Neuronal stem cell (in vitro differentiated cells): ENCODE data around the gene MTCP1.

ENCODE experiments used
- DNase-seq: peaks from one replicate; pipeline ENCODE4 v3.0.0-alpha.2; 2013; ENCODE audit warnings: low spot score
- H2AFZ ChIP-seq: one replicate; pipeline ENCODE4 v1.6.1; 2013; ENCODE audit warnings: mild to moderate bottlenecking, low read length, inconsistent platforms
- H2AK5ac ChIP-seq: 2 replicates; pipeline ENCODE4 v1.6.1; 2013; ENCODE audit warnings: low read depth, mild to moderate bottlenecking, inconsistent platforms, low read length, moderate library complexity, mixed read lengths
- H2BK120ac ChIP-seq: 2 replicates; pipeline ENCODE4 v1.6.1; 2013; ENCODE audit warnings: low read depth, mild to moderate bottlenecking, inconsistent platforms, low read length, moderate library complexity, mixed read lengths
- H2BK12ac ChIP-seq: one replicate; pipeline ENCODE4 v1.6.1; 2013; ENCODE audit warnings: low read length, inconsistent platforms
- H2BK15ac ChIP-seq: 2 replicates; pipeline ENCODE4 v1.6.1; 2013; ENCODE audit warnings: mild to moderate bottlenecking, low read length, inconsistent platforms, mixed read lengths
- H2BK5ac ChIP-seq: one replicate; pipeline ENCODE4 v1.6.1; 2013; ENCODE audit warnings: inconsistent platforms, mild to moderate bottlenecking, low read length, moderate library complexity
- H3K14ac ChIP-seq: one replicate; pipeline ENCODE4 v1.6.1; 2013; ENCODE audit warnings: low read length, inconsistent platforms
- H3K18ac ChIP-seq: 2 replicates; pipeline ENCODE4 v1.6.1; 2013; ENCODE audit warnings: low read length, inconsistent platforms
- H3K23ac ChIP-seq: 2 replicates; pipeline ENCODE4 v1.6.1; 2013; ENCODE audit warnings: low read depth, mild to moderate bottlenecking, mixed read lengths, low read length, inconsistent platforms; ENCODE audit not compliant: poor library complexity
- H3K27ac ChIP-seq: replicated peaks from 3 replicates; pipeline ENCODE4 v1.5.1; 2013; ENCODE audit warnings: low read length, inconsistent platforms
- H3K27me3 ChIP-seq, 3 experiments: 2 replicates each; pipeline ENCODE4 v1.6.1; 2013; ENCODE audit warnings: low read length in 3 of 3, mild to moderate bottlenecking in 2 of 3, inconsistent platforms in 1 of 3, low read depth in 1 of 3, mixed read lengths in 1 of 3, moderate library complexity in 1 of 3; ENCODE audit not compliant: control insufficient read depth in 3 of 3, insufficient read depth in 3 of 3
- H3K36me3 ChIP-seq, 2 donors: replicated peaks in 1 of 2; 2 replicates each; pipeline ENCODE4 v1.6.1; 2013; ENCODE audit warnings: low read length in 2 of 2; ENCODE audit not compliant: control insufficient read depth in 2 of 2, insufficient read depth in 2 of 2
- H3K4ac ChIP-seq: 2 replicates; pipeline ENCODE4 v1.6.1; 2013; ENCODE audit warnings: inconsistent platforms, mild to moderate bottlenecking, low read length, moderate library complexity
- H3K4me1 ChIP-seq, 2 donors: 1 replicate in 1 of 2; 2 replicates in 1 of 2; pipeline ENCODE4 v1.6.1; 2013; ENCODE audit warnings: low read length in 2 of 2, low read depth in 1 of 2; ENCODE audit not compliant: control insufficient read depth in 2 of 2, insufficient read depth in 1 of 2
- H3K4me2 ChIP-seq: one replicate; pipeline ENCODE4 v1.6.1; 2013; ENCODE audit warnings: mild to moderate bottlenecking, low read length, inconsistent platforms; ENCODE audit not compliant: insufficient read depth, poor library complexity, severe bottlenecking
- H3K4me3 ChIP-seq, 2 donors: 2 replicates each; pipeline ENCODE4 v1.5.1; 2013; ENCODE audit warnings: low read length in 2 of 2, mild to moderate bottlenecking in 2 of 2, inconsistent platforms in 1 of 2, moderate library complexity in 1 of 2
- H3K79me1 ChIP-seq: one replicate; pipeline ENCODE4 v1.6.1; 2013; ENCODE audit warnings: low read depth, mild to moderate bottlenecking, inconsistent platforms, low read length, moderate library complexity
- H3K9ac ChIP-seq: one replicate; pipeline ENCODE4 v1.6.1; 2013; ENCODE audit warnings: mild to moderate bottlenecking, low read depth, low read length, inconsistent platforms; ENCODE audit not compliant: poor library complexity
- H3K9me3 ChIP-seq, 2 donors: replicated peaks in 1 of 2; 2 replicates each; pipeline versions ENCODE3 to v1.6.1; 2013; ENCODE audit warnings: low read length in 2 of 2, mild to moderate bottlenecking in 2 of 2, inconsistent platforms in 1 of 2, low read depth in 1 of 2, mixed read lengths in 1 of 2, moderate library complexity in 1 of 2; ENCODE audit not compliant: control insufficient read depth in 2 of 2, insufficient read depth in 1 of 2
- H4K8ac ChIP-seq: one replicate; pipeline ENCODE4 v1.6.1; 2013; ENCODE audit warnings: low read depth, mild to moderate bottlenecking, inconsistent platforms, low read length, moderate library complexity
- H4K91ac ChIP-seq: one replicate; pipeline ENCODE4 v1.6.1; 2013; ENCODE audit warnings: low read length, low read depth, mild to moderate bottlenecking, inconsistent platforms; ENCODE audit not compliant: poor library complexity
- WGBS, 2 donors: extraction: QIAGEN DNeasy Blood & Tissue Kit; methylation state at CpG; one replicate each; pipeline ENCODE4 v1.1.7; 2013; ENCODE audit warnings: missing lambda C conversion rate in 2 of 2, mixed read lengths in 1 of 2; ENCODE audit not compliant: insufficient read length in 2 of 2, insufficient replicate concordance in 1 of 2; ENCODE audit errors: extremely low coverage in 2 of 2; 5-methylcytosine and 5-hydroxymethylcytosine counted together

The MTCP1 gene

DNA sequence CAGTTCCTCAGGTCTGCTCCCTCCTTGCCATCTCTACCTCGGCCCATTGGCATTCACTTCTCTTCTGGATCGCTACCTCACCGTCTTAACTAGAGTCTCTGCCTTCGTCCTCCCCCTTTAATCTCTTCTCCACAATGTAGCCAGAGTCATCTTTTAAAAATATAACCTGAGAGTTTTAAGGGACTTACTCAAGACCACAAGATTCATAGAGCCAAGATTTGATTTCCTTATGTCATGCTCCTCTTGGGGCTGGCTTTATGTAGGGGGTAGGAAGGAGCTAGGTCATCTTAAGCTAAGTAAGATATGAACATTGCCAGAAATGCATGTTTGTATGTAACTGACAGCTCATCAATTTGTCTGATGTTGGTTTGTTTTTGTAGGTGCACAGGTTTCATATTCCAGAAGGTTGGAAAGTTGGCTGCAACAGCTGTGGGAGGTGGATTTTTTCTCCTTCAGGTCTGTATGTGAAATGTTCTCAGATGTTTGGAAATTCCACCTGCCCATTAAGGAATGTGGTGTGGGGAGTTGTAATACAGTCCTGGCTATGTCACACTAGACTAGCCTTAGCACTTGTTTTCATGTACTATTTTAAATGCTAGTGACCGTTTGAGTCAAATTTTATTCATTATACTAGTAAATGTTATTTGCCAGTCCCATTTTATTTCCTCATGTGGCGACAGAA lies 24.7 kb downstream of the MTCP1 start:
- Histone ChIP-seq H3K4me3 (no peak overlapping the region), H2BK12ac (no peak overlapping the region), H3K36me3 (peaks cover 0 to 11% of the 10 kb centered on the region in 2 donors), H3K4me2 (no peak overlapping the region), H2AFZ (no peak overlapping the region), H2AK5ac (no peak overlapping the region), H3K23ac (no peak overlapping the region), H4K8ac (no peak overlapping the region), H3K14ac (no peak overlapping the region), H3K4me1 (no peaks in the 10 kb centered on the region), H3K4ac (no peak overlapping the region), H2BK5ac (no peak overlapping the region), H3K27me3 (no peaks in the 10 kb centered on the region), H3K9ac (no peak overlapping the region), H3K79me1 (peaks cover 2% of the 10 kb centered on the region), H2BK120ac (no peak overlapping the region), H2BK15ac (no peak overlapping the region), H4K91ac (no peak overlapping the region), H3K9me3 (no peaks in the 10 kb centered on the region), H3K18ac (no peak overlapping the region), H3K27ac (no peak overlapping the region)
- no peak for DNase-seq
- no CpG with 5 or more reads among the region's 6 CpGs for WGBS, 2 donors

DNA sequence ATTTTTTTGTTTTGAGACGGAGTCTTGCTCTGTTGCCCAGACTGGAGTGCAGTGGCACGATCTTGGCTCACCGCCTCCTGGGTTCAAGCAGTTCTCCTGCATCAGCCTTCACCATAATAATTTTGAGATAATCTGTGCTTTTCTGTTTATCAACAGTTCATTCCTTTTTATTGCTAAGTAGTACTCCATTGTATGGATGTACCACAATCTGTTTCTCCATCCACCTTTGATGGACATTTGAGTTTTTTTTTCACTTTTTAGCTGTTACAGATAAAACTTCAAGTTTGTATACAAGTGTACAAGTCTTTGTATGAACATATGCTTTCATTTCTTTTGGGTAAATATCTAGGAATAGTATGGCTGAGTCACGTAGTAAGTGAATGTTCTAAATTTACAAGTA lies 35.2 kb downstream of the MTCP1 start:
- Histone ChIP-seq H3K4me1 (no peaks in the 10 kb centered on the region), H2BK5ac (no peak overlapping the region), H3K9ac (no peak overlapping the region), H3K4me2 (no peak overlapping the region), H2BK15ac (no peak overlapping the region), H3K14ac (no peak overlapping the region), H3K27ac (no peak overlapping the region), H3K23ac (no peak overlapping the region), H3K27me3 (no peaks in the 10 kb centered on the region), H2BK12ac (no peak overlapping the region), H4K8ac (no peak overlapping the region), H3K79me1 (peaks cover 1% of the 10 kb centered on the region), H2AK5ac (no peak overlapping the region), H3K18ac (no peak overlapping the region), H3K36me3 (peaks cover 0 to 40% of the 10 kb centered on the region in 2 donors), H2AFZ (no peak overlapping the region), H3K4ac (no peak overlapping the region), H3K9me3 (peaks cover 0 to 35% of the 10 kb centered on the region in 2 donors), H4K91ac (no peak overlapping the region), H2BK120ac (no peak overlapping the region), H3K4me3 (no peak overlapping the region)
- no peak for DNase-seq
- no CpG with 5 or more reads among the region's 4 CpGs for whole genome bisulfite sequencing, 2 donors

DNA sequence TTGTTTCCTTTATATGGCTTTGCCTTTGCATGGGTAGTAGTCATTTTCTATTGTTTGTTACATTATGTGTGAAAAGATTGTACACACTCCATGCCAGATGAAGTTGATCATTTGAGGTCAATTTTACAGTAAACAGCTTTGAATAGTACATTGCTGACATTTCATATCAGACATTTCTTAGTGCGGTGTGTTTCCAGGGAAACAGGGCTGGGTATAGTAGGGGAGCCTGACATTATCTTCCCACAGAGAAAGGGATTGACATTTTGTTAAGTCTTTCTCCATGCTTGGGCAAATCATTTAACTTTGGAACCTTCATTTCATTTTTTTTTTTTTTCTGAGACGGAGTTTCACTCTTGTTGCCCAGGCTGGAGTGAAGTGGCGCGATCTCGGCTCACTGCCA lies 39.3 kb downstream of the MTCP1 start:
- Histone ChIP-seq H3K36me3 (peaks cover 0 to 30% of the 10 kb centered on the region in 2 donors), H3K27me3 (no peaks in the 10 kb centered on the region), H3K4ac (no peak overlapping the region), H3K9me3 (peaks cover 0 to 21% of the 10 kb centered on the region in 2 donors), H2BK120ac (no peak overlapping the region), H2AFZ (no peak overlapping the region), H4K91ac (no peak overlapping the region), H3K4me1 (no peaks in the 10 kb centered on the region), H3K27ac (no peak overlapping the region), H2AK5ac (no peak overlapping the region), H4K8ac (no peak overlapping the region), H3K18ac (no peak overlapping the region), H3K9ac (no peak overlapping the region), H3K14ac (no peak overlapping the region), H2BK5ac (no peak overlapping the region), H3K23ac (no peak overlapping the region), H3K79me1 (peaks cover 1% of the 10 kb centered on the region), H2BK15ac (no peak overlapping the region), H2BK12ac (no peak overlapping the region), H3K4me2 (no peak overlapping the region), H3K4me3 (no peak overlapping the region)
- no peak for DNase-seq
- no CpG with 5 or more reads among the region's 5 CpGs for WGBS, 2 donors

DNA sequence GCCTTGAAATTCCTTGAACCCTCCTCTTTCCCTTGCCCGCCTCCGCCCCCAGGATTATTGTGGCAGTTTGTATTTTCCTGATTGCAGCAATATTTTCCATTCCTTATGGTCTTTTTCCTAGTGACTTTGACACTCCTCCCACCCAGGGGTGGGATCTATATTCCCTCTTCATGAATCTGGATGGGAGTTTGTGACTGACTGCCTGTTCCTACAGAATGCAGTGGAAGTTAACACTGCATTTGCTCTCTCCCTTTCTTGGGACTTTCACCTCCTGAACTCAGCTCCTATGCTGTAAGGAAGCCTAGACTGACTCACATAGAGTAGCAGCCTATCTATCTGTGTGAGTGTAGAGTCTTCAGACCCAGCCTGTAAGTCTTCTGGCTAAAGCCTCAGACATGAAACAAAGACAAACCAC lies 42.1 kb downstream of the MTCP1 start:
- no peak overlapping the region for H2BK15ac ChIP-seq
- no peak overlapping the region for H4K8ac ChIP-seq
- H3K23ac ChIP-seq = no peak overlapping the region
- no peak overlapping the region for H3K27ac ChIP-seq
- no peaks in the 10 kb centered on the region for H3K4me1 ChIP-seq
- H3K4me2 ChIP-seq = no peak overlapping the region
- H3K18ac ChIP-seq = no peak overlapping the region
- no peak overlapping the region for H4K91ac ChIP-seq
- H2AK5ac ChIP-seq = no peak overlapping the region
- no CpG with 5 or more reads among the region's 2 CpGs for WGBS, 2 donors
- H3K27me3 ChIP-seq = no peaks in the 10 kb centered on the region
- no peak overlapping the region for H2BK120ac ChIP-seq
- DNase-seq = no peak
- H3K4ac ChIP-seq = no peak overlapping the region
- H3K9me3 ChIP-seq = peaks cover 0 to 5% of the 10 kb centered on the region in 2 donors
- no peak overlapping the region for H3K9ac ChIP-seq
- no peak overlapping the region for H2BK12ac ChIP-seq
- H3K79me1 ChIP-seq = peaks cover 1% of the 10 kb centered on the region
- H3K4me3 ChIP-seq = no peak overlapping the region
- H3K36me3 ChIP-seq = peaks cover 0 to 6% of the 10 kb centered on the region in 2 donors
- H2BK5ac ChIP-seq = no peak overlapping the region
- H2AFZ ChIP-seq = no peak overlapping the region
- no peak overlapping the region for H3K14ac ChIP-seq
